Measurements from ENCODE around the gene CIAO1. TPM values are rescaled to one million over a fixed set of nuclear protein-coding genes. Genes with fewer than 3 reads are reported as not detected.

Gene CIAO1
- polyA plus RNA-seq, 1 experiment: 90.0 TPM

DNA sequence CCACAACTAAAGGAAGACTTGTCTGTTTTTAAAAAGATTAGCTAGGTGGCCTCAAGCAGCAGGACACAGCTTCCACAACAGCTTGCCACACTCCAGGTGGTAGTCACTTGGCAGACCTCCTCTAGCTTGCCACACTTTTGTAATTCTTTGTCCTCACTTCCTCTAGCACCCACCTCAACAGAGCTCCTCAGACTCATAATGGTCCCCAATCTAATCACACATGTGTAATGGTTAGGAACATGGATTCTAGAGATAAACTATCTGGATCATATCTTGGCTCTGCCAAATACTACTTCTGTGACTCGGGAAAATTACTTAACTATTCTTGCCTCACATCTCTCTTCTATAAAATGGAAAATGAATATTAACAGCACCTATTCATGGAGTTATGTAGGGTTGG is 35.8 kb downstream of the CIAO1 start:
- Histone ChIP-seq H3K27me3 (ENCODE audit: control insufficient read depth, insufficient read depth, low read length) (no peaks in the 10 kb centered on the region), H3K36me3 (ENCODE audit: control insufficient read depth, insufficient read depth, low read length) (peaks cover 23% of the 10 kb centered on the region), H3K4me3 (ENCODE audit: low read depth, low read length) (no peak overlapping the region)
- ChIA-PET POLR2A (no interaction called here), CTCF (no interaction called here)
- TF ChIP-seq, protein P1, sequence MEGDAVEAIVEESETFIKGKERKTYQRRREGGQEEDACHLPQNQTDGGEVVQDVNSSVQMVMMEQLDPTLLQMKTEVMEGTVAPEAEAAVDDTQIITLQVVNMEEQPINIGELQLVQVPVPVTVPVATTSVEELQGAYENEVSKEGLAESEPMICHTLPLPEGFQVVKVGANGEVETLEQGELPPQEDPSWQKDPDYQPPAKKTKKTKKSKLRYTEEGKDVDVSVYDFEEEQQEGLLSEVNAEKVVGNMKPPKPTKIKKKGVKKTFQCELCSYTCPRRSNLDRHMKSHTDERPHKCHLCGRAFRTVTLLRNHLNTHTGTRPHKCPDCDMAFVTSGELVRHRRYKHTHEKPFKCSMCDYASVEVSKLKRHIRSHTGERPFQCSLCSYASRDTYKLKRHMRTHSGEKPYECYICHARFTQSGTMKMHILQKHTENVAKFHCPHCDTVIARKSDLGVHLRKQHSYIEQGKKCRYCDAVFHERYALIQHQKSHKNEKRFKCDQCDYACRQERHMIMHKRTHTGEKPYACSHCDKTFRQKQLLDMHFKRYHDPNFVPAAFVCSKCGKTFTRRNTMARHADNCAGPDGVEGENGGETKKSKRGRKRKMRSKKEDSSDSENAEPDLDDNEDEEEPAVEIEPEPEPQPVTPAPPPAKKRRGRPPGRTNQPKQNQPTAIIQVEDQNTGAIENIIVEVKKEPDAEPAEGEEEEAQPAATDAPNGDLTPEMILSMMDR (IDR thresholded peaks at IDR 0.05; ENCODE audit: insufficient read depth, low read depth, low read length): no peak
- DNase-seq (ENCODE audit: low read depth): no peak

DNA sequence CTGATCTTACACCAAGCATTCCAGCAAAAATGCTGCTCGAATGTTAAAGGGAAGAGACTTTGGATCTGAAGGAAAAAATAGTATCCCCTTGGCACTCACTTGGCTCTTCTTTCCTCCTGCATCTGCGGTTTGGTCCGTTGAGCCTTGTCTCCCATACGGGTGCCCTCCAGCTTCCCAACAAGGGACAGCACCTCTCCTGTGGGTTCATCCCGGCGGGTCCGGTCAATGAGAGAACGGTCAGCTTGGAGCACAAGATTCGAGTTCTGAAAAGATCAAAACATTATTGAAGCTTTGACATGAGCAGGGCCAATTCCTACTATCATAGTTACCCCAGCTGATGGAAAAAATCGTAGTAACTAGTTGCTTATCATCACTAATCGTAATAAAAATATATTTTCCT is 38.6 kb downstream of the CIAO1 start:
- ChIA-PET POLR2A (interaction anchor here (0.6 kb wide), 1 partner anchor 505 kb away, joined by 7 read pairs; no protein-coding TSS in a partner anchor), CTCF (interaction anchor here (1.5 to 1.7 kb wide), 2 partner anchors 102 to 166 kb away, joined by 3 to 5 read pairs; partner anchors contain the start of gene ASTL)
- H3K27me3 ChIP-seq (ENCODE audit: control insufficient read depth, insufficient read depth, low read length): no peaks in the 10 kb centered on the region
- TF ChIP-seq, protein P1 (IDR thresholded peaks at IDR 0.05; ENCODE audit: insufficient read depth, low read depth, low read length): no peak
- no peak for DNase-seq (ENCODE audit: low read depth)
- H3K36me3 ChIP-seq (ENCODE audit: control insufficient read depth, insufficient read depth, low read length): peaks cover 9% of the 10 kb centered on the region
- peak overlapping the region; percentile 86 for H3K4me3 ChIP-seq (ENCODE audit: low read depth, low read length)

DNA sequence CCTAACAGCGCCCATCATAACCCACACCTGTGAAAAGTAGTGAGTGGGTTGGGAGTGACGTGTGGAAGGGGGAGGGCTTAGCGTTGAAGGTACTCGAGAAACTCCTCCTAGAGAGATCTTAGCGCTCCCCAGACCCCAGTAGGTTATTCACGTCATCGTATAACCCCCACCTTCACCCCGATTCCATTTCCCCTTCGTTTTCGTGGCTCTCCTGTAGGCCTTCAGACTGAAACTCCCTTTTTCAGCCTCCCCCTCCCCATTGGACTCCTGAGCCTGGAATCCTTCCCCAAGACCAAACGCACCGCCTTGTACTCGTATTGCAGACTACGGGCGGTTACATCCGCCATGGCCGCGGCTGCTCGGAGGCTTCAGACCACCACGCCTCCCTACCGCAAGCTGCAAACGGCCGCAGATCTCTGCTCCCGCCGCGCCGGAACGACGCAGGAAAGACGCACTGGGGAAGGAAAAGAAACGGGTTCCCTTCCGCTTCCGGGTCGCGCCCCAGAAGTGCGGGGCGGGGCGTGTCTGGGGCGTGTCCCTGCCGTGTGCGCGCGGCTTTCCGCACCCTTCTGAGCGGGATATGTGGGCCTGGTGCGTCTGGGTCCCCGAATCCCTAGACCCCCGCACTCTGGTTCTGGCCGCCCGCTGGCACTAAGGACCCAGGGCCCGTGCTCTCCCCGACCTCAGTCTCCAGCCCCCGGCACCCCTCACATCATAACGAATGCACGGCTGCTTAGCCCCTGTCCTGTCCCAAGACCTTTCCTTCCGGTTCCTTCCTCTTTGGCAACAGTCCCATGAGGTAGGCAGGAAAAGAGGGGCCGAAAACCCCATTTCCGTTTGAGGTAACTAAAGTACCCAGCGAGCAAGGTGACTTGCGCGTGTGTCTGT is 39.3 kb downstream of the CIAO1 start, which contains the start of gene SNRNP200:
Gene SNRNP200 (minus strand): TSS at position 456 of the 888 bp plus-strand sequence. CDS start 109 bp downstream, at position 347.
- CTCF ChIA-PET: interaction anchor here (1.5 to 1.7 kb wide), 2 partner anchors 102 to 167 kb away, joined by 3 to 5 read pairs; partner anchors contain the start of gene ASTL
- Histone ChIP-seq H3K36me3 (ENCODE audit: control insufficient read depth, insufficient read depth, low read length) (peaks cover 8% of the 10 kb centered on the region), H3K4me3 (ENCODE audit: low read depth, low read length) (peak within 1 kb of the TSS; percentile 86), H3K27me3 (ENCODE audit: control insufficient read depth, insufficient read depth, low read length) (no peaks in the 10 kb centered on the region)
- peak; percentile 18 for DNase-seq (ENCODE audit: low read depth)
- TF ChIP-seq, protein P1 (IDR thresholded peaks at IDR 0.05; ENCODE audit: insufficient read depth, low read depth, low read length): no peak
- POLR2A ChIA-PET: interaction anchor here (0.6 kb wide), 1 partner anchor 505 kb away, joined by 7 read pairs; no protein-coding TSS in a partner anchor

DNA sequence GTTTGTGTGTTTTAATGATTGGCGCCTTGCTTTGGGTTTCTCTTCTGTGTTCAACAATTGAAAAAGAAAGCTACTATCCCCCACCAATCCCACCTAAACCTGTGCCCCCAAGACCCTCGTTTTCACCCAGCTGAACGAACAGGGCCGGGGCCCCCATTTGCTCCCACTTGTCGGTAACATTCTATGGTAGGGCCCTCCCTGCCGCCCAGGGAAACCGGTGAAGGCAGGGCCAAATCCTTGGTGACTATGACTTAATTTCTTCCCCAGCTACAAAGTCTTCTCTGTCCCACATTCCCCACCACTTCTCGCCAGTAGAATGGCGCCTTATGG is 39.9 kb downstream of the CIAO1 start:
- DNase-seq (ENCODE audit: low read depth): no peak
- no peaks in the 10 kb centered on the region for H3K27me3 ChIP-seq (ENCODE audit: control insufficient read depth, insufficient read depth, low read length)
- H3K36me3 ChIP-seq (ENCODE audit: control insufficient read depth, insufficient read depth, low read length): peaks cover 8% of the 10 kb centered on the region
- POLR2A ChIA-PET: no interaction called here
- H3K4me3 ChIP-seq (ENCODE audit: low read depth, low read length): peak overlapping the region; percentile 86
- CTCF ChIA-PET: interaction anchor here (1.5 kb wide), 1 partner anchor 101 kb away, joined by 3 read pairs; no protein-coding TSS in a partner anchor
- TF ChIP-seq, protein P1 (IDR thresholded peaks at IDR 0.05; ENCODE audit: insufficient read depth, low read depth, low read length): no peak

DNA sequence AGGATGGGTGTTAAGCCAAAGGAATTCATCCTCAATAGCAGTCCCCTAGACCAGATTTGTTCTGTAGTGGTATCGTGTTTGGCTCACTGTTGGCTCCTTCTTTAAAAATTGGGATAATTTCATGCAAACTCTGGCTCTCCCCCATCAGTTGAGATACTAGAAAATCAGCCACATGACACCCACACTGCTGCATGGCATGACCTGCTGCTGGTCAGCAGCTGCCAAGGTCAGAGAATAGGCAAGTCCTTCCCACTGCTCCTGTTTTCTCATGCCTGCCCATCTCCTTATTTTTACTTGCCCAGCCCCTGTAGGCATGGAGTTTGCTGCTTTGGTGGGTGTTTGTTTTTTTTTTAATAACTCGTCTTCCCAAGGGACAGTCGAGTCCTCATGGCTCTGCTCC is 40.3 kb downstream of the CIAO1 start:
- ChIA-PET POLR2A (no interaction called here), CTCF (no interaction called here)
- Histone ChIP-seq H3K4me3 (ENCODE audit: low read depth, low read length) (peak overlapping the region; percentile 86), H3K27me3 (ENCODE audit: control insufficient read depth, insufficient read depth, low read length) (no peaks in the 10 kb centered on the region), H3K36me3 (ENCODE audit: control insufficient read depth, insufficient read depth, low read length) (peaks cover 5% of the 10 kb centered on the region)
- no peak for DNase-seq (ENCODE audit: low read depth)
- TF ChIP-seq, protein P1 (IDR thresholded peaks at IDR 0.05; ENCODE audit: insufficient read depth, low read depth, low read length): no peak

Data from BJ (cell line).